NOMO-1 treated with DMSO at 0.1 percent for 48 hours (cell line): ENCODE data around the gene UGT2B11.
A peak's percentile ranks its signal among the peaks of the same experiment; 100 is the strongest.
"Not testable (repeated sequence)": the region's sequence is repeated elsewhere in the genome, so short reads cannot be mapped to it uniquely, and the experiment has no call there.

Experiments
- DNase-seq: peaks from one replicate; lab custom pipeline; 2025; ENCODE audit not compliant: unreplicated experiment; lab: John Stamatoyannopoulos, UW

UGT2B11 gene

GRCh38 chr4:69170233-69171134, 44.1 kb downstream of the UGT2B11 start:
- peak; percentile 22 for DNase-seq

DNA sequence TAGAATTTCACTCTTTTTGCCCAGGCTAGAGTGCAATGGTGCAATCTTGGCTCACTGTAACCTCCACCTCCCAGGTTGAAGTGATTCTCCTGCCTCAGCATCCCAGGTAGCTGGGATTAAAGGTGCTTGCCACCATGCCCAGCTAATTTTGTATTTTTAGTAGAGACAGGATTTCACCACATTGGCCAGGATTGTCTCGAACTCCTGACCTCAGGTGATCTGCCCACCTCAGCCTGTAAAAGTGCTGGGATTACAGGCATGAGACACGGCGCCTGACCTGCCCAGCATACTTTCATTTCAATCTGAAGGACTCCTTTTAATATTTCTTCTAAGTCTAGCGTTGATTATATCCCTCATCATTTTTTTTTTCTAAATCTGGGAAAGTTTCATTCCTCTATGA, 45.4 kb downstream of the UGT2B11 start:
- not testable (repeated sequence) for DNase-seq

DNA sequence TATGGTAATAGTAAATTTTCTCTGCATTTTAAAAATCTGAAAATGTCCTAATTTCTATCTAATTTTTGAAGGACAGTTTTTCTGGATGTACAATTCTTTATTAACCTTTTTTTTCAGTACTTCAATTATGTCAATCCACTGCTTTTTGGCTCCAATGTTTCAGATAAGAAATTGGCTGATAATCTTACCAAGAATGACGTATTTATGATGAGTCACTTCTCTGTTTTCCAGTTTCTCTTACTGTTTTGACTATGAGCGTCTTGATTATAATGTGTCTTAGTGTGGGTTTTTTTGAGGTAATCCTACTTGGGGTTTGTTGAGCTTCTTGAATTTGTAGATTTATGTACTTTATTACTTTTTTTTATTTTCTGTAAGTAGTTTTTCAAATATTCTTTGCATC, 47.2 kb downstream of the UGT2B11 start:
- no peak for DNase-seq

DNA sequence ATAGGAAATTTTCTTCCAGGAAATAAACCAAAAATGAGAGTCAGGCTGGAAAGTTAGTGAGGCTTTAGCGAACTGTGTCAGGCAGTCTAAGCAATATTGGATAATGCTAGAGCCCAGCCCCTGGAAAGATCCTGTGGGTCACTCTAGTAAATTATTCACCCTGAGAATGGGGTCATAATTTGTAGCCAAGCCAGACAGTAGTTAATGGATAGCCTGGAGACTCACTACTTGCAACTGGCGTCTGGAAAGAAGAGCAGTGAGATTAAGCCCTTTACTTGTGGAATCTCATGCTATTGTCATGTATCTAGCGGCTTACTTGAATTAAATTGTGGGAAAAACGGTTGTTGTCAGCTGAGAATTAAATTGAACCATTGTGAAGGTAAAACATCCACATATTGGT, 48.2 kb downstream of the UGT2B11 start:
- not testable (repeated sequence) for DNase-seq

GRCh38 chr4:69165707-69166106, 48.8 kb downstream of the UGT2B11 start:
- DNase-seq: not testable (repeated sequence)

DNA sequence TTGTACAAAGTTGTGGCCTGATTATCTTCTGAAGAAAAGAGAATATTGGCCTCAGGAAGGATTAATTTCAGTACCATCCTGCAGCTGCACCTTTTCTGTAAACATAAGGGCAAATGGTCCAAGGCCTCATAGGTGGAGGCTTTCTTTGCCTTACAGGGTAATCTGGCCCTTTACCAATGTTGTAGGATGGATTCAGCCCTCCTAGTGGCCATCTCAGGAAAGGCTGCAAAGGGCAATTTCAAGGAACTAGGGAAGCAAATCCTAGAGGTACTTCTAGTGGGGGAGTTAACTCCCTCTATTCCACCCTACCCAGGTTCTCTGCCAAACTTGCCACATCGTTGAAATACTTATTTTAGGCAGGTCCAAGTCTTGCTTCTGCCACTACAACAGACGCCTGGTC, 57.6 kb downstream of the UGT2B11 start:
- DNase-seq: no peak

DNA sequence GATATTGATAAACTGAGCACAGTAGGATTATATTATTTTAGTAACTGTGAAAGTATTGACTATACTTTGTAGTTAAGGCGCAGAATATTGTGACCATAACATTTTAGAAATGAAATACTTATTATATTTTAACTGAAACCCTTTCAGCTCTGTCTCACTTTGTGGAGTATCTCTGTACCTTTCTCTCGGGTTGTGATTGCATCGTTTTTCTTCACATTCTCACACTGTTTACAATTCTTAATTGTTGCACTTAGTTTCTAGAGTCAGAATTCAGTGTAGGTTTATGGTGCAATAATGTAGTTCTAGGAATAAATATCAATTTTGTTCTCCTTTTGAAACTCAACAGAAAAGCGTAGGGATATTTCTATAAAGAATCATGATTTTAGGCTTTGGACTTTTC, 60.5 kb downstream of the UGT2B11 start:
- no peak for DNase-seq
